Neural progenitor cell (in vitro differentiated cells): ENCODE data around the gene PHKG2.

ENCODE experiments used
- EZH2 ChIP-seq: fragments of 200-600 bp; sonication (generic); IDR thresholded peaks from 2 replicates; pipeline ENCODE4 v1.6.1; 2017; ENCODE audit warnings: antibody characterized with exemption, mild to moderate bottlenecking, moderate library complexity
- EZH2phosphoT487 ChIP-seq: fragments of 200-600 bp; sonication (generic); IDR thresholded peaks from 2 replicates; pipeline ENCODE4 v1.6.1; 2017; ENCODE audit warnings: antibody characterized with exemption
- TF ChIP-seq, protein P1 (sequence below): fragments of 200-600 bp; sonication (generic); IDR thresholded peaks from 2 replicates; pipeline ENCODE4 v1.5.1; 2017; ENCODE audit warnings: antibody characterized with exemption, mild to moderate bottlenecking

GRCh38 chr16:30711712-30712111 is 36.5 kb upstream of the PHKG2 start:
- TF ChIP-seq, protein P1, sequence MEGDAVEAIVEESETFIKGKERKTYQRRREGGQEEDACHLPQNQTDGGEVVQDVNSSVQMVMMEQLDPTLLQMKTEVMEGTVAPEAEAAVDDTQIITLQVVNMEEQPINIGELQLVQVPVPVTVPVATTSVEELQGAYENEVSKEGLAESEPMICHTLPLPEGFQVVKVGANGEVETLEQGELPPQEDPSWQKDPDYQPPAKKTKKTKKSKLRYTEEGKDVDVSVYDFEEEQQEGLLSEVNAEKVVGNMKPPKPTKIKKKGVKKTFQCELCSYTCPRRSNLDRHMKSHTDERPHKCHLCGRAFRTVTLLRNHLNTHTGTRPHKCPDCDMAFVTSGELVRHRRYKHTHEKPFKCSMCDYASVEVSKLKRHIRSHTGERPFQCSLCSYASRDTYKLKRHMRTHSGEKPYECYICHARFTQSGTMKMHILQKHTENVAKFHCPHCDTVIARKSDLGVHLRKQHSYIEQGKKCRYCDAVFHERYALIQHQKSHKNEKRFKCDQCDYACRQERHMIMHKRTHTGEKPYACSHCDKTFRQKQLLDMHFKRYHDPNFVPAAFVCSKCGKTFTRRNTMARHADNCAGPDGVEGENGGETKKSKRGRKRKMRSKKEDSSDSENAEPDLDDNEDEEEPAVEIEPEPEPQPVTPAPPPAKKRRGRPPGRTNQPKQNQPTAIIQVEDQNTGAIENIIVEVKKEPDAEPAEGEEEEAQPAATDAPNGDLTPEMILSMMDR, result no peak
- no peak for TF ChIP-seq EZH2
- TF ChIP-seq EZH2phosphoT487, result no peak
